ENCODE measurements around the gene MED15.
"Not testable (repeated sequence)": the region's sequence is repeated elsewhere in the genome, so short reads cannot be mapped to it uniquely, and the experiment has no call there.

GRCh38 chr22:20508067-20508755 is 801 bp downstream of the MED15 start:
- TF ChIP-seq, protein P1, sequence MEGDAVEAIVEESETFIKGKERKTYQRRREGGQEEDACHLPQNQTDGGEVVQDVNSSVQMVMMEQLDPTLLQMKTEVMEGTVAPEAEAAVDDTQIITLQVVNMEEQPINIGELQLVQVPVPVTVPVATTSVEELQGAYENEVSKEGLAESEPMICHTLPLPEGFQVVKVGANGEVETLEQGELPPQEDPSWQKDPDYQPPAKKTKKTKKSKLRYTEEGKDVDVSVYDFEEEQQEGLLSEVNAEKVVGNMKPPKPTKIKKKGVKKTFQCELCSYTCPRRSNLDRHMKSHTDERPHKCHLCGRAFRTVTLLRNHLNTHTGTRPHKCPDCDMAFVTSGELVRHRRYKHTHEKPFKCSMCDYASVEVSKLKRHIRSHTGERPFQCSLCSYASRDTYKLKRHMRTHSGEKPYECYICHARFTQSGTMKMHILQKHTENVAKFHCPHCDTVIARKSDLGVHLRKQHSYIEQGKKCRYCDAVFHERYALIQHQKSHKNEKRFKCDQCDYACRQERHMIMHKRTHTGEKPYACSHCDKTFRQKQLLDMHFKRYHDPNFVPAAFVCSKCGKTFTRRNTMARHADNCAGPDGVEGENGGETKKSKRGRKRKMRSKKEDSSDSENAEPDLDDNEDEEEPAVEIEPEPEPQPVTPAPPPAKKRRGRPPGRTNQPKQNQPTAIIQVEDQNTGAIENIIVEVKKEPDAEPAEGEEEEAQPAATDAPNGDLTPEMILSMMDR (IDR thresholded peaks at IDR 0.05) = not testable (repeated sequence)
- not testable (repeated sequence) for TF ChIP-seq EP300 (IDR thresholded peaks at IDR 0.05)

Measured in esophagus muscularis mucosa (tissue), 3 donors.